K562 (cell line): ENCODE measurements around the gene POLR2L. TPM values are rescaled to one million over a fixed set of nuclear protein-coding genes. Genes with fewer than 3 reads are reported as not detected.

Experiments used
- BRF1 ChIP-seq: IDR thresholded peaks from 3 replicates; pipeline ENCODE4 v1.6.1; 2011; ENCODE audit warnings: borderline replicate concordance, mild to moderate bottlenecking; ENCODE audit not compliant: insufficient read length; ENCODE audit errors: extremely low read depth
- PCBP1 ChIP-seq: fragments of 200-400 bp; formaldehyde crosslinking; IDR thresholded peaks from 2 replicates; pipeline ENCODE4 v1.6.1; 2018; ENCODE audit warnings: mild to moderate bottlenecking, low read depth, low read length; ENCODE audit not compliant: poor library complexity, severe bottlenecking
- POLR2G ChIP-seq: fragments of 200-400 bp; formaldehyde crosslinking; IDR thresholded peaks from 2 replicates; pipeline ENCODE4 v1.6.1; 2017; ENCODE audit warnings: low read depth, mild to moderate bottlenecking, antibody characterized with exemption, low read length, moderate library complexity
- PTTG1 ChIP-seq: fragments of 450-650 bp; IDR thresholded peaks from 2 replicates; pipeline ENCODE4 v1.6.1; 2016; ENCODE audit warnings: low read depth, mild to moderate bottlenecking, missing genetic modification characterization, missing compliant biosample characterization
- TBP ChIP-seq: optimal IDR thresholded peaks from 2 replicates; pipeline ENCODE3; 2011; ENCODE audit warnings: low read depth, low read length, improper control_type of control experiment
- ZNF282 ChIP-seq: sonication (generic); formaldehyde crosslinking; IDR thresholded peaks from 2 replicates; pipeline ENCODE4 v1.8.1; 2023; ENCODE audit warnings: missing genetic modification reagents
- ZNF507 ChIP-seq: conservative IDR thresholded peaks from 2 replicates; pipeline ENCODE4 v1.6.1; 2017; ENCODE audit warnings: missing genetic modification characterization, missing compliant biosample characterization
- polyA plus RNA-seq, 8 experiments: library from polyadenylated mRNA; depleted of rRNA in 4 of 8; stranded (reverse) in 5 of 8; unstranded in 3 of 8; fragments of >200 nt; fragmentation: Nextera tagmentation in 2 of 8; fragmentation: Illumina TruSeq in 1 of 8; extraction: Ambion mirVana in 2 of 8; extraction: Trizol in 1 of 8; gene quantifications; 2 replicates each; pipeline versions ENCODE4 v1.2.1 to v1.2.3, GENCODE V29; 2011 to 2014; ENCODE audit warnings: inconsistent platforms in 1 of 8, missing spikeins in 1 of 8
- total RNA-seq, 7 experiments: library from RNA; depleted of rRNA in 6 of 7; stranded (reverse); fragments of >200 nt in 6 of 7; fragmentation: Illumina TruSeq in 2 of 7; extraction: Trizol in 2 of 7; gene quantifications; 2 replicates each; pipeline versions ENCODE4 v1.2.1 to v1.2.3, GENCODE V29; 2011 to 2021; ENCODE audit warnings: low replicate concordance in 1 of 7
- TF ChIP-seq, protein P1 (sequence below): sonication (generic); formaldehyde crosslinking; IDR thresholded peaks from 2 replicates; pipeline ENCODE4 v1.8.0; 2022; ENCODE audit warnings: mild to moderate bottlenecking, low read depth, missing genetic modification reagents
- TF ChIP-seq, protein P2 (sequence below): fragments of 250-450 bp; sonication (Bioruptor Pico); IDR thresholded peaks from 2 replicates; pipeline ENCODE4 v1.4.0; 2020; ENCODE audit warnings: mild to moderate bottlenecking
- TF ChIP-seq, protein P3 (sequence below): fragments of 450-650 bp; IDR thresholded peaks from 2 replicates; pipeline ENCODE4 v1.6.1; 2016; ENCODE audit warnings: borderline replicate concordance

POLR2L gene
- total and polyA plus RNA-seq, 9 of the 15 experiments (the other 6 are each of a cell fraction or from before 2014, with no cell fraction given) = 38.3 to 688 (median 108) TPM

DNA sequence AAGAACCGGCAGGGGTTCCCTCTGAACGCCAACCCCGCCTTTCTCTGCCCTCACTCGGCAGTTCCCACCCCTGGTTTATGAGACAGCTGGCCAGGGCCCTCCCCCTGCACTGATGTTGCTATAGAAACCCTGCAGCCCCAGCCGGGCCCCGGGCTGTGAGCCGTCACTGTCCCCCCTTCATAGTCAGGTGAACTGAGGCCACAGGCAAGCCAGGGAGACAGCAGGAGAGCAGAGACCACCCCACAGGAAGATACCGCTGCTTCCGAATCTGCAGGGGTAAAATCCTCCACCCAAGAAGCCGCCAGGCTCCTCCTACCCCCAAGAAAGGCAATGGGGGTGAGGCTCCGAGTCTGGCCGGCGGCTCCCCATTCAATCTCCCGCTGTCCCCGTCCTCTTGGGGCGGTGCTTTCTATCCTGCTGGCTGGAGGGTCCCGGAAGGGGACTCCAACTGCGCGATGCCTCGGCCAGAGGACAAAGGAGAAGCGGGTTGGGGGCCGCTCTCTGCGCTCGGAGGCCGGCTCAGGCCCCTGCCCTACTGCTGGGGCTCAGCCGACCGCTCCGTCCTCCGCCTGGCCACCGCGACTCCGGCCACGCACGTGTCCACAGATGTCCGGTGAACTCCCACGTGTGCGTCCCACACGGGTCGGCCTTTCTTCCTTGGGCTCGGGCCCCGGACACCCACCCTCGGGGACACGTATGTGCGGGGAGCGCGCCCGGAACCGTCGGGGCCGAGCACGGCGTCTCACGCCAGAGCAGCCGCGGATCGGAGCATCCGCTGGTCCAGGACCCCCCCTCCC, 44.8 kb downstream of the POLR2L start (continued):
- TF ChIP-seq, protein P1, sequence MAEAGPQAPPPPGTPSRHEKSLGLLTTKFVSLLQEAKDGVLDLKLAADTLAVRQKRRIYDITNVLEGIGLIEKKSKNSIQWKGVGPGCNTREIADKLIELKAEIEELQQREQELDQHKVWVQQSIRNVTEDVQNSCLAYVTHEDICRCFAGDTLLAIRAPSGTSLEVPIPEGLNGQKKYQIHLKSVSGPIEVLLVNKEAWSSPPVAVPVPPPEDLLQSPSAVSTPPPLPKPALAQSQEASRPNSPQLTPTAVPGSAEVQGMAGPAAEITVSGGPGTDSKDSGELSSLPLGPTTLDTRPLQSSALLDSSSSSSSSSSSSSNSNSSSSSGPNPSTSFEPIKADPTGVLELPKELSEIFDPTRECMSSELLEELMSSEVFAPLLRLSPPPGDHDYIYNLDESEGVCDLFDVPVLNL = 0 out of 2 replicates have a peak, but pooled peaks have one; percentile 11
- peak; percentile 29 for TF ChIP-seq TBP
- TF ChIP-seq POLR2G = peak; percentile 68; the same call in 1 of the 2 replicates
- TF ChIP-seq, protein P2, sequence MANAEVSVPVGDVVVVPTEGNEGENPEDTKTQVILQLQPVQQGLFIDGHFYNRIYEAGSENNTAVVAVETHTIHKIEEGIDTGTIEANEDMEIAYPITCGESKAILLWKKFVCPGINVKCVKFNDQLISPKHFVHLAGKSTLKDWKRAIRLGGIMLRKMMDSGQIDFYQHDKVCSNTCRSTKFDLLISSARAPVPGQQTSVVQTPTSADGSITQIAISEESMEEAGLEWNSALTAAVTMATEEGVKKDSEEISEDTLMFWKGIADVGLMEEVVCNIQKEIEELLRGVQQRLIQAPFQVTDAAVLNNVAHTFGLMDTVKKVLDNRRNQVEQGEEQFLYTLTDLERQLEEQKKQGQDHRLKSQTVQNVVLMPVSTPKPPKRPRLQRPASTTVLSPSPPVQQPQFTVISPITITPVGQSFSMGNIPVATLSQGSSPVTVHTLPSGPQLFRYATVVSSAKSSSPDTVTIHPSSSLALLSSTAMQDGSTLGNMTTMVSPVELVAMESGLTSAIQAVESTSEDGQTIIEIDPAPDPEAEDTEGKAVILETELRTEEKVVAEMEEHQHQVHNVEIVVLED = no peak
- peak; percentile 20 for TF ChIP-seq PCBP1
- no peak for TF ChIP-seq ZNF507
- no peak for TF ChIP-seq ZNF282
- TF ChIP-seq, protein P3, sequence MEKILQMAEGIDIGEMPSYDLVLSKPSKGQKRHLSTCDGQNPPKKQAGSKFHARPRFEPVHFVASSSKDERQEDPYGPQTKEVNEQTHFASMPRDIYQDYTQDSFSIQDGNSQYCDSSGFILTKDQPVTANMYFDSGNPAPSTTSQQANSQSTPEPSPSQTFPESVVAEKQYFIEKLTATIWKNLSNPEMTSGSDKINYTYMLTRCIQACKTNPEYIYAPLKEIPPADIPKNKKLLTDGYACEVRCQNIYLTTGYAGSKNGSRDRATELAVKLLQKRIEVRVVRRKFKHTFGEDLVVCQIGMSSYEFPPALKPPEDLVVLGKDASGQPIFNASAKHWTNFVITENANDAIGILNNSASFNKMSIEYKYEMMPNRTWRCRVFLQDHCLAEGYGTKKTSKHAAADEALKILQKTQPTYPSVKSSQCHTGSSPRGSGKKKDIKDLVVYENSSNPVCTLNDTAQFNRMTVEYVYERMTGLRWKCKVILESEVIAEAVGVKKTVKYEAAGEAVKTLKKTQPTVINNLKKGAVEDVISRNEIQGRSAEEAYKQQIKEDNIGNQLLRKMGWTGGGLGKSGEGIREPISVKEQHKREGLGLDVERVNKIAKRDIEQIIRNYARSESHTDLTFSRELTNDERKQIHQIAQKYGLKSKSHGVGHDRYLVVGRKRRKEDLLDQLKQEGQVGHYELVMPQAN = peak; percentile 90
- no peak for TF ChIP-seq BRF1
- TF ChIP-seq PTTG1 = no peak
